HS-27A (cell line): ENCODE data around the gene ANTXR1.

Experiments used
- DNase-seq: peaks from one replicate; pipeline ENCODE4 v3.0.0-alpha.2; 2012; ENCODE audit warnings: low read depth, missing footprints

The ANTXR1 gene

DNA sequence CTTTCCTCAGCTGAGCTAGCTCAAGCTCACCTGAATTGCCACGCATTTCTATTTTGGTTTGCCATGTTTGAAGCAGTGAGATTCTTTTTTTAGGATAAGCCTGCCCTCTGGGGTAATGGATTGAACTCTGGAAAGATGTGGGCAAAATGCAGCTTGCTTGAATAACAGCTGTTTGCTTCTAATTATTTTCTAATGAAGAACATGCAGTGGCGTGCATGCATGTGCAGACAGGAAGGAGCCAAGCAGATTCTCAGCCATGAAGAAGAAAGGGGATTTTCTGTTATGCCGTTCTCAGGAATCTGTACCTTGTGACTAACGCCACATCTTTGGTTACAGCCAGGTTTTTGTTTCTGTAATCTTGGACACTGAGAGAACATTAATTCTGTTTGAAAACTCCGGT lies 171.2 kb downstream of the ANTXR1 start:
- DNase-seq = no peak

DNA sequence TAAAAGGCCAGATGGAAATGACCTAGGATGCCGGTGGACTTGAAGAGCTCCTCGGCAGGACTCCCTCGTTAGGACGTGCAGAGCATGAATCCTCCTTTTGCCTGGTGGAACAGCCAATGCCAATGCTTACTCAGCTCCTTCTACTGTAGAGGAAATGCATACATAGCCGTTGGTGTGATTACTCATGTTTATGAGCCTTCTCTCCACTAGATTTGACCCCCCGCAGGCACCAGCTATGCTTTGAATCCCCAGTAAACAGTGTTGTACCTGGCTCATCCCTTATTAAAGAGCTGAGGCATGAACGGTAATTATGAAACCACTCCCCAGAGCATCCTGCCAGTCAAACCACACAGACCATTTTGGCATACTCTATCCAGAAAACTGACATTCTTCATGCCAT lies 172.8 kb downstream of the ANTXR1 start:
- no peak for DNase-seq

DNA sequence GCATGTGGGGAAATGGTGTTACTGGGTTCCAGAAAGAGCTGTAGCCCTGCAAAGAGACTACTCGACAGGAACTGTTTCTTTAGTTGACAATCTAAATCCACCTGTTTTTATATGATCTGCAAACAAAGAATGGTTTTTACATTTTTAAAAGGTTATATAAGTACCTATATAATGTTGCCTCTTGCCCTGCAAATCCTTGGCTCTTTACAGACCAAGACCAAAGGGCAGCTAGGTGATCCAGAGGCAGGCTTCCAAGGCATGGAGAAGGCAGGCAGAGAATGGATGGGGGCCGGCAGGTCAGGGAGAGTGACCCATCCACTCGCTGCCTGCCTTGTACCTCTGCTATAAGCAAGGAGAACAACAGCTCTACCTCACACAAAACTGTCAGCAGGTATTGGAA lies 173.6 kb downstream of the ANTXR1 start:
- DNase-seq = no peak

DNA sequence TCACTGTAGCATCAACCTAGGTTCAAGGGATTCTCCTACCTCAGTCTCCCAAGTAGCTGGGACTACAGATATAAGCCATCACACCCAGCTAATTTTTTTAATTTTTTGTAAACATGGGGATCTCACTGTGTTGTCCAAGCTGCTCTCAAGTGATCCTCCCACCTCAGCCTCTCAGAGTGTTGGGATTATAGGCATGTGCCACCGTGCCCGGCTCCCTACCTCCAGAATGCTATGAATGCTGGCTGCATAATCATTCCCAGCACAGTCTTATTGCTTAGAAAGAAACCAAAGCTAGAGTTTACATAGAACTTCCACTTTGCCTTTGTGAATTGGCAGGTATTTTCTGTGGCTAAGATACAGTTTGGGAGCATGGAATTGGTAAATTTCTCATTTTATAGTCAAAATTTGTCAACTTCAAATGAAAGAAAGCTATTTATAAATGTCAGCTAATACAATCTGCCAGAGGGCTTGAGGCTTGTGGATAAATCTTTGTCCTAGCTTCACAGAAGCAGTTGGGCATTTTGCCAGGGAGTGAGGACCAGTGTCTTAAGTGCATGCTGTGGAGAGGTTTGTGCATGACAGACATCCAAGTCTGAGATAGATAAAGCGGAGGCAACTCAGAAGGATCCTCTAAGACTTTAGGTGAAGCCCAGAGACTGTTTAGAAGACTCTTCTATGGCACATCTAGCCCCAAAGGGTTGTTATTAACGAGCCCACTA lies 175.4 kb downstream of the ANTXR1 start:
- no peak for DNase-seq

DNA sequence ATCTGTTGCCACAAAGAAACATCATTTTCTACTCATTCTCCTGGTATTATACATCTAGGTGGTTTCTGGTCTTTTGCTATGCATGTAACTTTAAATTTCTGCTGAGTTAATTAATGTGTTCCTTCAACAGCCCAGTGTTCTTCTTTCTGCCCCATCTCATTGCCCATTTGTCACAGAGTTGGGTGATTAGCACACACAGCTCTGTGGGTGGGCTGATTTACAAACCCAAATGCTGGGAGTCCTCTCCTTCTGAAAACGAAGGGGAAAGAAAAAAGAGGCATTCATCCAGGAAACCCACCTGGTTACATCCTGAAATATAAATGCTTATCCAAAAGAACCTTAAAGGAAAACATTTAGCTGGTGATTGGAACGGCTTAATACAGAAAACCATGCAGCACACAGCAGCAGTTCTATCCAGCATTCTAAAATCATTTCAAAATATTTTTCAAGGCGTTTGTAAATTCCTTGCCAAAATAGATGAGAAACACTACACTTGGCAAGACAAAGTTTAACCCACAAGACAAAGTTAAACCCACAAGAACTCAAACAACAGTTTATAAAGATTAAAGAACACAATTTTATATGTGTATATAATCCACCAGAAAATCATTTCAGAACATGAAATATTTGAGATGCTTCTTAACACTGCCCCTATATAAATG lies 177.9 kb downstream of the ANTXR1 start:
- DNase-seq = no peak

DNA sequence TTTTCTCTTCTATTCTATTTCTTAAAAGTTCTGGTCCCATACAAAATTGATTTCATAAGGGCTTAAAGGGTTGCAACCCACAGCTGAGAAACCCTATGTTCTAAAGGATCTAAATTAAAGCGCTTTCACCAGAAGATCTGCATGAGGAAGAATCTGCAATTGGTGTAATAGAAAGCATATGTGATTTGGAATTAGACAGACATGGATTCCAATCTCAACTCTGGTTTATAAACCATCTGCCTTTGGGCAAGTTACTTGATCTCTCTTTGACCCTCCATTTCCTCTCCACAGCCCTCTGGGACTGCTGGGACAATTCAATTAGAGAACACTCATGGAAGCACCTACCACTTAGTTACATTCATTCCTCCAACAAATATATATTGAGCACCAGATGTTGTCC lies 178.7 kb downstream of the ANTXR1 start:
- no peak for DNase-seq

DNA sequence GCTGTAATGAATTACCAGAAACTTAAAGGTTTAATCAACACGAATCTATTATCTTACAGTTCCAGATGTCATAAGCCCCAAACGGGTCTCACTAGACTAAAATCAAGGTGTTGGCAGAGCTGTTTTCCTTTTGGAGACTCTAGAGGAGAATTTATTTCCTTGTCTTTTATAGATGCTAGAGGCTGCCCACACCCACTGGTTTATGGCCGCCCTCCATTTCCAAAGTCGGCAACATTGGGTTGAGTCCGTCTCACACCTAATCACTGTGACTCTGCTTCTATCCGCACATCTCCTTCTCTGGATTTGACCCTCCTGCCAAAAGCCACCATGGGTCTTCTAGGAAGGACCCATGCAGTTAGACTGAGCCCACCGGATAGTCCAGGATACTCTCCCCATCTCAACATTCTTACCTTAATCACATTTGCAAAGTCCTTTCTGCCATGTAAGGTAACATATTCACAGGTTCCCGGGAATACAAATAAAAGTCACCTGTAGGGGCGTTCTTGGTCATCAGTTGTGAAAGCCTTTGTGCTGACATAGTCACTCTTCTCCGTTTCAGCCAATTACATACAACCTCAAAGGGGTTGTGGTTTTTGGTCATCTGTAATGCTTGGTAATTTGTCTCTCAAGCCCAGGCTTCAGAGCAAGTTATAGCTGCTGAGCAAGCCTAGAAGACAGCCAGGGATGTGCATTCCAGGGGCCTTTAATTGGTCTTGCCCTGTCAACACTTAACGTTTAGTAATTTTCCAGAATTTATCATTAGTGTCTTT lies 179.4 kb downstream of the ANTXR1 start:
- no peak for DNase-seq

DNA sequence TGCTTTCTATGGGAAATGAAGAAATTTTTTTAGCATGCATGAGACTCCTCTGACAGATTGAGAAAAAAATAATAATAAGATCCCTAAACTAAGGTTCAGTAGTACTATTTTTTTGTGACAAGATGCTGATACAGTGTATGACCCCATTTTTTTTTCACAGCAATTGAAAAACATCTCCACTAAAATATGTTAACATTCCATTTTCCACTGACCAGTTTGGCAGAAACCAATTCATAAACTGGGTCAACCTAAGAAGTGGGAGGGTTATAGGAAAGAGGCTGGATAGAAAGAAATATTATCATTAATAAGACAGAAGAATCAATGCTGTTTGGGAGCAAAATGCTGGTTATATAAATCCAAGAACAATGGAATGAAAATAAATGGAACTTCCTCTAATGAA lies 182.7 kb downstream of the ANTXR1 start:
- DNase-seq = no peak

DNA sequence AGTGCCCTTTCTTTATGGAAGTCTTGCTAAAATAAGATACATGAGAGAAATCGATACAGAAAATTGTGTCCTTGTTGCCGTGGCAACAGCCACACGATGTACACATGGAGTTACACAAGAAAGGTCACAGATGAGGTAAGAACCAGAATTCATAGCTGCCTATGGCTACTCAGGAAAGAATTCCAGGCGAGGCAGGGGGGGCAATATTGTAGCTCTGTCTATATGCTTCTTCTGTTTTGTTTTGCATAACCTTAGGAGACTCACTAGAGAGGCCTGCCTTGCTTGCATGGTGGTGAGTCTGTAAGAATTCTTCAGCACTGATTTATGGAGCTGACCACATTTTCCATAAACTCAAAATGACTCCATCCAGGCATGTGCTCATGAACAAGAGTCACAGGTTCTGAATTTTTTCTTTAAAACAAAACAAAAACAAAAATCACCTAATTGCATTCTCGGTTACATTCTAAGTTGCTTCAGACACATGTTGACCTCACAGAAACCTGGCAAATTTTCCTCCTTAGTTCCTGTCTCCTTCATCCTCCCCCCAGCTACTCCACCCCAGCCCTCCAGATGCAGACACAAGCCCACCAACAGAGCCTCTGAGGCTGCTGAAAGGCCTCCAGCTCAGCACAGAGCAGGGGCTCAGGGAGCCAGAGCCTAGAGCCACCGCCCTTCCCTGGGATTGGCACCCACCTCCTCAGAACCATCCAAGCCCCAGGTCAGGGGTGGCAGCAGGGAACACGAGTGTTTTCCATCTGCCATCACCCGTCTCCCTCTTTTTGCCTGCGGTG lies 183.5 kb downstream of the ANTXR1 start:
- no peak for DNase-seq

DNA sequence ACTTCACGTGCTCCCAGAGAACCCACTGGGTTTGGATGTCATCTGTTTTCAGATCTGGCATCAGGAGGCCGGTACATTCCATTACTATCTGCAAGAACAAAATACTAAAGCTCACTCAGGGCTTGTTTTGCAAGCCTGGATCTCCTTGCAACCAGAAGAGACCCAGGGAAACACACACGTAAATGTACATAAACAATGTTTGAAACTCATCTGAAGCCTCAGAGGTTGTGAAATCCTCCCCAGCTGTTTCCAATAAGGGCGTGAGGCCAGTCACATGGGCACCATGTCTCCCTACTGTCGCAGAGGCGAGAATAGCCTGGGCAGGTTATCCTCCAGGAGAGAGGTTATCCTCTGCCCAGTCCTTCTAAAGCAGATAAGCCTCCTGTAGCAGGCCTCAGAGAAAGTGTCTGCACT lies 187.1 kb downstream of the ANTXR1 start:
- DNase-seq = no peak

DNA sequence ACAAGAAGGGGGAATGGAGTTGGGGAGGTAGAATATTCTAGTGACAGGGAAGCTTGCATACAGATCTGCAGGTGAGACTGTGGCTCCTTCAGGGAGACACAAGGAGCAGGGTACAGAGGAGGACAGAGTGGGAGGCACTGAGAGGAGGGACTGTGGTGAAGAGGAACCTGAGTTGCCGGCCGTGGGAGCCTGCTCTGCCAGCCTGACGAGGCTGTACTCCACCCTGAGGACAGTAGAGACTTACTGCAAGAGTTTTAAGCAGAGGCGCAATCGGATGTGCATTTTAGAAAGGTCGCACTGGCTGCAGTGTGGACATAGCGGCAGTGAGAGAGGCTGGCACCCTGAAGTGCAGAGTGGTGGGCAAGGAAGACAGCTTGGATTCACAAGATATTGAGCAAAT lies 188.3 kb downstream of the ANTXR1 start:
- no peak for DNase-seq

DNA sequence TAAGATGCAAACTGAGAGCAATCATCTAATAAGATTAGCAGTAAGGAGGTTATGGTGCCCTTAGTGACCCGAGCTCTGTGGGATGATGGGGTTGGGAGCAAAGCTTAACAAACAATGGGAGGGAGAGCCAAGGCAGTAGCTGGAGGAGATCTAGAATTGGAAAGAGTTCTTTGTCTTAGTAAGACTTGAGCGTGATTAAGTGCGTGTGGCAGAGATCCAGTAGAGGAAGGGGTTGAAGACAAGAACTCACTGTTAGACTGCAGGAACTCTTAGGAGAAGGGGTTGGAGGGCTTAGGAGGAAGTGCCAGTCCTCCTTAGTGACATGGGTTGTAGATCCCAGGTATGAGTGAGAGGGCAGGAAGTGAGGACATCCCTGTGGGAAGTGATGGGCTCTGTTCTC lies 189.3 kb downstream of the ANTXR1 start:
- DNase-seq = no peak

DNA sequence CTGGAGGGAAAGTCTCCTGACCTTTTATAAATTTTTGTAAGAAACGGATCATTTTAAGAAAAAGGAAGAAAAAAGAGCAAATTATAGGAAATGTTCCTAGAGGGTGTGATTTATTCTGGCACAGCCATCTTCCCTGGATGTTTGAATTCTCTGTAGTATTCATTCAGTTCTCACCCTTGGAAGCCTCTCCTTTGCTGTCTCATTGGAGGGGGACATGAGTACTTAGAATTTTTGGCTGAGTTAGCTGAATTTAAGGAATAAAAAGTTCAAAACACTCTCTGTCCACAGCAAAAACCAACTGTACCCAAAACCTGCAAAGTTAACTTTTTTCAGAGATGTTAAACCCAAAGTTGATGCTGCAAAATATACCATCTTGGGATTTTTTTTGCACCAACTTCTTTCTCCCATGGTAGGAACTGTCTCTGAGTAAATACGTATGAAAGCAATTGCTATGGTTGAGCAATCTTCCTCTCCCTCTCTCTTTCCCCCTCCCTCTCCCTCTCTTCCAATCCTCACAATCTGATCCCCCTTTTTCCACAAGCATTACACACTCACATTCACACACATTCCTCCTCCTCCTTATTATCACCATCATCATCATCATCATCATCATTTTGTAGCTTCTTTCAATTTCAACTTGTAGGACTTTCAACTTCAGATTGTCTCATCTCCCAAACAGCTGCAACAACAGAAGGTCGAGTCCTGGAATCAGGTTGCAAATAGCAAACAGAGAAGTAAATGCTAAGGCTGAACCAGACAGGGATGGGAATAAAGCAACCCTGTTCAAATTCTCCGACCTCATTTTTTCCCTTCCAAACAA lies 190.4 kb downstream of the ANTXR1 start:
- no peak for DNase-seq

DNA sequence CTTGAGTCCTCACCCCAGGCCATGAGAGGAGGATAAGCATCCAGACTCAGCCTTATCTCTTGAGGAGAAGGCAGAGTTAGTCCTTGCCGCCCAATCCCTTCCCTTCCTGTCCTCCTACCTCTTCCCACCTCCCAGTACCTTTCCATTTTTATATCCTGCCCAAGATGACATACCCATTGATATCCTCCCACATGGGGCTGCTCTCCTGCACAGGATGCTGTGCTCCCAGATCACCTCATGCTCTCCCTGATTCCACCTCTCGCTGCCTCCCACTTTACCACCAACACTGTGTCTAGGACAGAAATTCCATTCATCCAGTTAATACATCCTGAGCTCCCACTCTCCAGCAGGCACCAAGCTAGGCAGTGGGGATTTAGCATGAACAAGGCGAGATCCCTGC lies 191.7 kb downstream of the ANTXR1 start:
- no peak for DNase-seq

DNA sequence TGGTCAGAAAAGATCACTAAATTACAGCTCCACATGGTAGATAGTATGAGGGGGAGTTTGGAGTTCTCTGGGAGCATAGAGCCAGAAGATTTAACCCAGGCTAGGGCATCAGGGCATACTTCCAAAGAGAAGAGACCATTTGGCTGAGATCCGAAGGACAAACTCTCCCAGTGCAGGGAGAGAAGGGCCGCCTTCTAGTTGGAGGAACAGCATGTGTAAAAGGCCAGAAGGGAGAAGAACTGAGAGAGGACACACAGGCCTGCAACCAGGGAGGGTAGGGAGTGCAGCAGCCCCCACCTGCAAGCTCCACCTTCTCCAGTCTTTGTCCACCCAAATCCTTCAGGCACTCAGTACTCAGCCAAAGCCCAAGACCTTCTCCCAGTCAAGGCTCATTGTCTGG lies 192.1 kb downstream of the ANTXR1 start:
- no peak for DNase-seq

DNA sequence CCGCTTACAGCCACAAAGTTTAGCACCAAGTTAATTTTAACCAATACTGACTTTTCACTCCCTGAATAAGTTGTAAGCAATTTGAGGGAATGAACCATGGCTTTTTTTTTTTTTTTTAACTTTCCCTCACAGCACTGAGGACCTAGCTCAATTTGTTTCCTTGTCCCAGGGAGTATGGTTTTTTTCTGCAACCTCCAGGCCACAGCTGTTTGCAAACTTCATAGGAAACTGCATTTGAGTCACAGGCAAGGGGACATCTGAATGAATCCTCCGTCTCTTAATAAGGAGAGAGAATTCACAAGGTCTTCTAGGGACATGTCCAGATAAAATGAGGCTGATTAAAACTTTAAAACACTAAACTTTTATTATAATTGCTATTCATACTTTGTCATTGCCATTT lies 192.5 kb downstream of the ANTXR1 start:
- no peak for DNase-seq

DNA sequence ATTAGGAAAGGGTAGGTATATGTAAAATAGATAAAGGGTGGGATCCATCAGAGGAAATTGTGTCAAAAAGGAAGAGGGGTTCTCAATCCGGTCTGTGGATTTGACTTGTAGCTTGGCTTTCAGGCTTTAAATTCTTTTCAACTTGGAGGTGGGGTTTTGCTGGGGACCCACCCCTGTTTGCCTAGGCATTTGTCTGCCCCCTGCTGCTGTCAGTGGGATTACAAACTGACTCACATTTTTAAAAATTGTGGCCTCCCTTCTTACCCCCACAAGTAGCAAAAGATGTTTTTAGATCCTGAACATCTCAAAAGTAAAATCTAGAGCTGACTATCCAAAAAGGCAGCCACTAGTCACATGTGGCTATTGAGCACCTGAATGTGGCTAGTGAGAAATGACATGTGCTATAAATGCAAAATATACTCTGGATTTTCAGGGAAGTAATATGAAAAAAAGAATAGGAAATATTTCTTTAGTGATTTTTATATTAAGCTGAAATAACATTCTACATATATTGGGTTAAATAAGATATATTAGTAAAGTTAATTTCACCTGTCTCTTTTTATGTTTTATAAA lies 195.1 kb downstream of the ANTXR1 start:
- DNase-seq = no peak

DNA sequence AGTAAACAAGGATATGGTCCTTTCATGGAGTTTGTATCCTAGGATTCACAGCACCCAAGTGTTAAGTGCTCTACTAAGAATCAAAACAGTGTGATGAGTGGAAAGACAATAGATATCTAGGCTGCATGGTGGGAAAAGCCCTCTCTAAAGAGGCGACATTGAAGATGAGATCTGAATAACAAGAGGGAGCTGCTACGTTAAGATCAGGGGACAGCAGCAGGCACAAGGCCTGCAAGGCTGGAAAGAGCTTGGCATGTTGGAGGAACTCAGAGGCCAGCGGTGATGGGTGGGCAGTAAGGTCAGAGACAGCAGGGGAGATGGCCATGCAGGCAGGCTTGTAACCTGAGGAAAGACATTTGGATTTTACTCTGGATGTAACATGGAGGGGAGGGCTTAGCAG lies 196.5 kb downstream of the ANTXR1 start:
- no peak for DNase-seq

DNA sequence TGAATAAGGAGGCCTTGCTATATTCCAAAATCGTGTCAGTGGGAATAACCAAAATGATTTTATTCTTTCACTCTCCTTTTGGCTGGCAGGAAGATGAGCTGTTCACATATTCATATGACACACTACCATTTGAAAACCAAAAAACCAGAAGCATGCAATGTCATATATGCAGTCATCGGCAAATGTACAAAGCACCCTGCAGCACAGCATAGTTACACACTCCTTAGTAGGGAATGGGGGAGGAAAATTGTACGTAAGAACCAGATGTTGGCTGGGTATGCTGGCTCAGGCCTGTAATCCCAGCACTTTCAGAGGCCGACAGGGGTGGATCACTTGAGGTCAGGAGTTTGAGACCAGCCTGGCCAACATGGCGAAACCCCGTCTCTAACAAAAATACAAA lies 197.4 kb downstream of the ANTXR1 start:
- DNase-seq = no peak

DNA sequence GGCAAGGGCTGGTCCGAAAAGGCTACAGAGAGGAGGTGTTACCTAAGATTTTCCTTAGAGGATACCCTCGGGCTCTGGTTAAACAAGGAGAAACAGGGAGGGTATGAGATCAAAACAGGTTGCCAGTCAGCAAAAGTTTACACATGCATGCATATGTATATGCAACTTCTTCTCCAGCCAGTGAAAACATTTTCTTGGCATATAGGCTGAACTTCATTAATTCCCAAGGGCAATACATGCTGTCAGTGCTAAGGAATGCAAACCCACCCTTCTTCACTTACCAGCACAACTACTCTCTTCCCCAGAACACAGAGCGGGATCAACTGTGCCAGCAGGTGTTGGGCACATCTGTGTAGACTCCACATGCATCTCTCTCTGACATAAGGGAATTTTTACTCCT lies 198.1 kb downstream of the ANTXR1 start:
- no peak for DNase-seq

DNA sequence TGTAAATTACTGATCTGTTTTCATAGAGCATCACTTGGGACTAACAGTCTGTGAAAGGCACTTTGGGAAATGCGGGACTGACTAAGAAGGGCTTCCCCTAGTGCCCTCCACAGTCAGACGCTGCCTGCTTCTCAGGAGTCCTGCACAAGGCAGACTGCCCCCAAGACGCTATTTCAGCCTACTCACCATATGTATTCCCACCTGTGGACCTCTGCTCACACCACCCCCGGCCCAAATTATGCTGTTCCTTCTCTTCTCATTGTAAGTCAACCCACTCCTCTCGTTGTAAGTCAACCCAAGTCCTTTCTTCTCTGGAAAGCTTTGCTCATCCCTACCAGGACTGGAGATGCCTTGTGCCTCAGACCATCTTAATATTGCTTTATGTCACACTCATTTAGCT lies 198.7 kb downstream of the ANTXR1 start:
- no peak for DNase-seq
